Head of caudate nucleus (tissue), 42 donors: Measurements from ENCODE around the gene GNAI3.

ENCODE experiments used
- DNase-seq, 42 donors: peaks; one replicate each; pipeline versions ENCODE4 v3.0.0 to v3.0.0-alpha.2; 2020 to 2021; ENCODE audit warnings: mixed read lengths in 7 of 42
- intact Hi-C: fragments of 100-400 bp; cut with DNase I; formaldehyde crosslinking; loops from one replicate; pipeline ENCODE4 v1.15.0; 2022

The GNAI3 gene

DNA sequence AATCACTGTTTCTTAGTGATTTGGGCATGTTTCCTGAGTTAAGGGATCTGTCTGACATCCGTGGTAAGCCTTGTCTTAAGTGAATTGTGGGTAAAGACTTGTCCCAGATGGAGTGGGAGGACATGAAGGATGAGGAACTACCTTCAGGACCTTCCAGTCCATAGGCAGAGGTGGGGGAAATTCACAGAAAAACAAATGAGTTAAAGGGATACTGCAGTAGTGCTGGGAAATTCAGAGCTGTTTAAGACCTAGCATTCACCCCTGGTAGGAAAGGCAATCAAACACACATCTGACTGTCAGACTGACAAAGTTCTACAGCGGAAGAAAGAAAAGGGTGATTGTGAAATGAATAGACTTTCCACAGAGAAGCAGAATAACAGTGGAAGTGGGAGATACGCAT, 68.0 kb downstream of the GNAI3 start:
- no peak for DNase-seq
- intact Hi-C loops = no loop called here

DNA sequence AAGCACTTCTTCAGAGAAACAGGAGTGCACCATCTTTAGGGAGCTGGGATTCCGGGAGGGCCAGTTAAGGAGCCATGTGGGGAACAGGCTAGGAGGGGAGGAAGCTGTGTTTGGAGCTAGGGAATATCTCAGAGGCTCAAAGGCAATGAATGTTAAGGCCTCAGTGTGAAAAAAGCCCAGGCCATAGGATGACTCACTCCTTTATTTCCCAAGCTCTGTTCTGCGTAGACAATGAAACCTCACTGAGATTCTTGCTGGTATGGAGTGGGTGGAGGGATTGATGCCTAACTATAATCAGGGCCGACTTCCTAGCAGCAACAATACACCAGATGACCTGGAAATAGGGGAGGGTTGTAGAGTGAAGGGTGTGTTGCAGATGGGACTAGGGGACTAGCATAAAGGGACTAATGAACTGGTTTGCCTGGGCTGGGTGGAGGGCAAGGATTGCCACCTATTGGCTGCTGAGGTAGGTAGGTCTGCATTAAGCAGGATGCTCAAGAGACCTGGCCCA, 68.9 kb downstream of the GNAI3 start:
- intact Hi-C loops = no loop called here
- DNase-seq = no peak

DNA sequence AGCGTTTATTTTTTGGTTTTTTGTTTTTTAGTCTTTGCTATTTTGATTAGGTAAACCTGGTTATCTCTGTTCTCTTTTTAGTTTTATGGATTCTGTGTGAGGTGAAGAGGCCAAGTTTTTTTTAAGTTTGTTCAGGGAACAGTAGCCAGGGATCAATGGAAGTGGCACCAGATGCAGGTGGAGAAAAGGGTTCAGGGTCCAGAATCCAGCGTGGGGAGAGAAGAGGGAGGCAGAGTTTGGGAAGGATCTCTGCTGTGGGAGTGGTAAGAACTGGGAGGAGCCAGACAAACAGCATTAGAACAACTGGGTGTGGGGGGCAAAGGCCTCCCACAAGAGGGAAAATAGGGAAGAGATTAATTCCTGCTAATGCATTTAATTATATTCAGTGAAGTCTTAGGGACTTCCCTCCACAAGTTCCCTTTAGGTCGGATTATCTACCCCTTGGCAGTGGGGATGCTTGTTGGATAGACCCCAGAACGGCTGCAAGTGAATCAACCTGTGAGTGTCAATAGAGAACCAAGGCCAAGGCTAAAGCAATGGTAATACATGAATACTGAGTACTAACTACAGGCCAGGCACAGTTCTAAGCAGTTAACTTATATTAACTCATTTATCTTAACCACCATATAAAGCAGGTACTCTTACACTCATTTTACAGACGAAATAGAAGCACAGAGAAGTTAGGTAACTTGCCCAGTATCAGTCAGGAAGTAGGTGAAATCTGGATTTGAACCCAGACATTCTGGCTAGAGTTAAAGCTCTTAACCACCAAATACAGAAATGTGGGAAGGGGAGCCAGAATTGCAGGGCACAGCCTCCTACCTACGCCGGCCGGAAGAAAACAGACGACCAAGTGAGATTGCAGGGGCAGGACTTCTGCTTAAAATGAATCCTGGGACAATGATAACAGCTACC, 70.5 kb downstream of the GNAI3 start:
- intact Hi-C loops = no loop called here
- DNase-seq = no peak

DNA sequence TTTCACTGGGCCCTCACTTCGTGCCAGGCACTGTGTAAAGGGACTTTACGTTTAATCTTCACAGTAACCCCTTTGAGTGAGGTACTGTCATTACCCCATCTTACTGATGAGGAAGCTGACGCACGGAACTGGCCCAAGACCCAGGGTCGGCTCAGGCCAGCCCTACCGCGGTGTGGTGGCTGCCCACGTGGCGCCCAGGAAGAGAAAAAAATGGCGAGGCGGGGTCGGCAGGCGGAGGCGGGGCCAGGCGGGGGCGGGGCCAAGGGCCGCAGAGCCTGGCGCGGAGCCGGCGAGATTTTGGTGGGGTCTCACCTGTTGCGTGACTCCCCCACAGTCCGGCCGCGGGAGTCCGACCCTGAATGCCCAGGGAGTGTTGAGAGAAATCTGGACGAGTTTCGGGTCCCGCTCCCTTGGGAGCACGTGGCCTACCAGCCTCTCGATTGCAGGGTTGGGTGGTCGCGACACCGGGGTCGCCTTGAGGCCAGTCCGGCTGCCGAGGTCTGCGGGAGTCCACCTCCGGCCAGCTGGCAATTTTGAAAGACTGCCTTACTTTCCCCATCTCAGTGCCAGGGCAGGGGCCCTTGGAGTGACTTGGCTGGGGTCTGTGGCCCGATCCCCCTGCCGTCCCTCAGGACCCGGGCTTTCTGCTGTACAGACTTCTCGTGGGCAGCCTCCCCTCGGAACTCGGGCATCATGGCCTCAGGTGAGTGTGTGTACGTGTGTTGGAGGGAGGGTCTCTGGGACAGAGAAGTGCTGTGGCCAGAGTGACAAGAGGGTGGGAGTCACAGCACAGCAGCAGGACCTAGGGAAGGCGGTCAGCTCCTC, 71.4 kb downstream of the GNAI3 start, which contains the start of the genes AMPD2 and GNAT2:
Gene AMPD2 (plus strand): TSS at position 262 of the 825 bp plus-strand sequence. CDS start 1,339 bp downstream, outside the sequence.
Gene GNAT2 (minus strand): TSS at position 41 of the 825 bp plus-strand sequence. CDS start 6,746 bp downstream, outside the sequence.
- intact Hi-C loops = loop anchor here (5.0 kb wide), 1 partner anchor 72 kb away; the partner anchor contains the start of gene GNAI3
- peak in 27 of 42 donors; percentile 48 to 79 (median 62) for DNase-seq

DNA sequence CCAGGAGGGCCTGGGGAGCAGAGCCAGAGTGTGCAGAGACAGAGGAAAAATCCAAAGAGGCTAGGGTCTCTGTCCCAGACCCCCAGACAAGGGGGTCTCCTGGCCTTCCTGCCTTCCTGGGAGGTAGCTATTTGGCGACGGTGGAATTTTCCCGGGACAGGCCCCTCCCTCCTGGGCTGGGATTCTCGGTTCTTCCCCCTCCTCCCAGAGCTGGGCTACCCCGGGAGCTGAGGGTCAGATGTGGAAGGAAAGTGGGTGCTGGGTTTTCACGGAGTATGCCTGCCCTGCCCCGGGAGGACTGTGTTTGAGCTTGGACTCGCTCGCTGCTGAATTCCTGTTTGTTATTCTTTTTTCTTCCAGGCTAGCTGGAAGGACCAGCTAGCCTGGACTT, 72.0 kb downstream of the GNAI3 start:
- peak in 16 of 42 donors; percentile 29 to 71 (median 56) for DNase-seq
- intact Hi-C loops = loop anchor here (5.0 kb wide), 1 partner anchor 73 kb away; the partner anchor contains the start of gene GNAI3

DNA sequence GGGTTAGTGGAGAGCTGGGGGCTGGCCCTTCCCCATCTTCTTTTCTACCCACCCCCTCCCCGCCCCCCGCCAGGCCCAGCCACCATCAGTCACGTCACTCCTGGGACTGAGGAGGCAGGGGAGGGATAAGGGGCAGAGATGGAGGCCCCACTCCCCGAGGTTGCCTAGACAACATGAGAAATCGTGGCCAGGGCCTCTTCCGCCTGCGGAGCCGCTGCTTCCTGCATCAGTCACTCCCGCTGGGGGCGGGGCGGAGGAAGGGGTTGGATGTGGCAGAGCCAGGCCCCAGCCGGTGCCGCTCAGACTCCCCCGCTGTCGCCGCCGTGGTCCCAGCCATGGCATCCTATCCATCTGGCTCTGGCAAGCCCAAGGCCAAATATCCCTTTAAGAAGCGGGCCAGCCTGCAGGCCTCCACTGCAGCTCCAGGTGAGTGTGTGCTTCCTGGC, 72.4 kb downstream of the GNAI3 start:
- peak; percentile 87 to 99 (median 94) for DNase-seq
- intact Hi-C loops = loop anchor here (5.0 kb wide), 1 partner anchor 74 kb away; the partner anchor contains the start of gene GNAI3

DNA sequence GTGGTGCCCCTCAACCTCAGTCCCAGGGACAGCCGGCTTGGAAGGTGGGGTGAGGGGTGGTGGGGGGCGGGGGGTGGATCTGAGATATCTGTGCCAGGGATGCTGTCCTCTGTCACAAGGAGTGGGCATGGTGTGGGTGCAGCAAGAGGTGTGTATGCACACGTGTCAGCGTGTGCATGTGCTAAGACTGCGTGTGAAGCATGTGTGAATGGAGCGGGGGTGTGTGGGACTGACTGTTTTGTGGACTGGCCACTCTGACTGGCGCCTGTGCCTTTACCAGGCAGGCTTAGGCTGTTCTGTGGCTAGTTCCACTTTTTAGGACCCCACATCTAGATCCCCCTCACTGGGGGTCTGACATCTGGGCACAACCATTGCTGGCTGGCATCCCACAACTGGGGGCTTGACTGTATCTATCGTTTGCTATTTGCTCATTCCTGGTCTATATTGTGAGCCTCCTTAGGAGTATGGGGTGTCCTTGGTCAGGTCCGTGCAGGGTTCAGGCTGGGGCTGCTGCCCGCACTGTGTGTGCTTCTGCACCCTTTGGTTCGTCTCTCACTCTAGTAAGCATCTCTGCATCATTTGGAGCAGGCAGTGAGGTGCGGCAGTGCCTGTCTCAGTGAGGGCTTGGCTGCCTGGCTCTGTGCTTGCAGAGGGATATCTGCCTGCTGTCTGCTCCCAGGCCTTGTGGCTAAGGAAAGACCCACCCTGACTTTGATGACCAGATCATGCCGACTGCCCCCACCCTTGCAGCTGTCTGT, 73.1 kb downstream of the GNAI3 start:
- intact Hi-C loops = loop anchor here (5.0 kb wide), 1 partner anchor 74 kb away; the partner anchor contains the start of gene GNAI3
- DNase-seq = peak in 10 of 42 donors; percentile 41 to 76 (median 63)

DNA sequence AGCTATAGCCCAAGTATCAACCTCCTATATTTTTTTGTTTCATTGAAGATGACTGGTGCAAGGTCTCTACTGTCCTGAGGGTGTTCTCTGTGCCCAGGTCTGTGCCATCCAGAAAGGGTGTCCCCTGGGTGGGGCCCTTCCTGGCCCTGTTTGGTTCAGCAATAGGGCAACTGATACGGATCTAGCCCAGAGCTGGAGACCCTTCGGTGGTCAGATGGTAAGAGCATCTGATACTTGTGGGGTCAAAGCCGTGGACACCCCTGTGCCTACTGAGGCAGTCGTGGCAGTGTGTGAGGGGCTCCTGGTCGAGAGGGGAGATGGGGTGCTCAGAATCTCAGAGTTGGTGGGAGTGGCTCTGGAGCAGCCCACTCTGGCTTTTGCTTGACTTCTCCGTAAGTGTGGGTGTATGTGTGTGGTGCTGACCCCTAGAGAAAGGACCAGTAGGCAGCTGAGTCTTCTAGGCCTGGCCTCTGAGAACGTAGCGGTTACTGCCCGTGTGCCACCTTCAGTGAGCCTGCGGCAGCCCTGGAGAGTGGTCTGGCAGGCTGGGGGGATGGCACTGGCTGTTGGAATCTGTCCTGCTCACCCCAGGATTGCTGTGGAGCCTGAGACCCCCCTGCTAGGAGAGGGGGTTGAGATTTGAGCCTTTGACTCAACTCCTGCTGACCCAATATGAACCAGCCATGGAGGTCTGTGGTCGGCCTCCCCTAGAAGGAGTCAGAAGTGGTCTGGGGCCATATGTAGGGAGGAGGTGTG, 73.9 kb downstream of the GNAI3 start:
- intact Hi-C loops = loop anchor here (5.0 kb wide), 1 partner anchor 75 kb away; the partner anchor contains the start of gene GNAI3

DNA sequence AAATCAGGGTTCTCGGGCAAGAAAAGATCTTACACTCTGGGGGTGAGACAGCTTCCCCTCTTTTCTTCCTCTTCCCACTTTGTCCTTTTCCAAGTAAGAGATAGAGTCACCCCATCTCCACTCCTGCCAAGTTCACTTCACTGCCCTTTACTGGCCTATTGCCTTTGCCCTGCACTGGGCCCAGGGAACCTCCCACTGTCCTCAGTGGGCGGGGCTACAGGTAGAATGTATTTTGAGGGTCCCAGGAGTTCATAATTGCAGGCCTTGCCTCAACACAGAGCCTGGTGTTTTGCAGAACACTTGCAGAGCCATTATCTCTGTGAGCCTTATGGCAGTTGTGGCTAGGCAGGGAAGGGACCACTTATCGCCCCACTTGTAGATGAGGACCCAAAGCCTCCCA, 74.5 kb downstream of the GNAI3 start:
- DNase-seq = no peak
- intact Hi-C loops = loop anchor here (5.0 kb wide), 1 partner anchor 76 kb away; the partner anchor contains the start of gene GNAI3

More for the DNA sequence above, 73.9 kb downstream of the GNAI3 start:
- DNase-seq = no peak

DNA sequence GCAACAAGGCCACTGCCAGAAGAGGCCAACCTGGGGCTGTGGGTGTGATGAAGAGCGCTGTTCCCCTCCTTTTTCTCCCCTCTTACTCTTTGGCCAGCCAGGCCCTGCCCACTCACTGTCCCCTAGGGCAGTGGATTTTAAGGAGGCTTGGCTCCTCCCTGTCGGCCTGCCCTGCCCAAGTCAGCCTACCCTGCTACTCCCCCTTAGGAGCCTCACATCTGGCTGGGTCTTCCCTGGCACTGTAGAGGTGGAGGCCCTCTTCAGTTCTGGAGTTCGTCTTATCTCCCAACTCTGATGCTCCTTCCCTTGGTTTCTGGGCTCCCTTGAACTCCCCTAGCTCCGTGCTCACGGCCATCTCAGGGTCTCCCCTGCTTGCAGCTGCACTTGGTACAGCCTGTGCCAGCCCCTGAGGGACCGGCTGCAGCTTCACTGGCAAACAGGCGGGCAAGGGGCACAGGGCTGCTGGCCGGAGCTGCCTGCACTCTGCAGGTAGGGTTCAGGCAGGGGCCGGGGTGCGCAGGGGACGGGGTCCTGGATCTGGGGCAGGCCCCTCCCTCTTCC, 75.3 kb downstream of the GNAI3 start:
- DNase-seq = peak in 16 of 42 donors; percentile 35 to 78 (median 56)
- intact Hi-C loops = loop anchor here (5.0 kb wide), 1 partner anchor 76 kb away; the partner anchor contains the start of gene GNAI3

DNA sequence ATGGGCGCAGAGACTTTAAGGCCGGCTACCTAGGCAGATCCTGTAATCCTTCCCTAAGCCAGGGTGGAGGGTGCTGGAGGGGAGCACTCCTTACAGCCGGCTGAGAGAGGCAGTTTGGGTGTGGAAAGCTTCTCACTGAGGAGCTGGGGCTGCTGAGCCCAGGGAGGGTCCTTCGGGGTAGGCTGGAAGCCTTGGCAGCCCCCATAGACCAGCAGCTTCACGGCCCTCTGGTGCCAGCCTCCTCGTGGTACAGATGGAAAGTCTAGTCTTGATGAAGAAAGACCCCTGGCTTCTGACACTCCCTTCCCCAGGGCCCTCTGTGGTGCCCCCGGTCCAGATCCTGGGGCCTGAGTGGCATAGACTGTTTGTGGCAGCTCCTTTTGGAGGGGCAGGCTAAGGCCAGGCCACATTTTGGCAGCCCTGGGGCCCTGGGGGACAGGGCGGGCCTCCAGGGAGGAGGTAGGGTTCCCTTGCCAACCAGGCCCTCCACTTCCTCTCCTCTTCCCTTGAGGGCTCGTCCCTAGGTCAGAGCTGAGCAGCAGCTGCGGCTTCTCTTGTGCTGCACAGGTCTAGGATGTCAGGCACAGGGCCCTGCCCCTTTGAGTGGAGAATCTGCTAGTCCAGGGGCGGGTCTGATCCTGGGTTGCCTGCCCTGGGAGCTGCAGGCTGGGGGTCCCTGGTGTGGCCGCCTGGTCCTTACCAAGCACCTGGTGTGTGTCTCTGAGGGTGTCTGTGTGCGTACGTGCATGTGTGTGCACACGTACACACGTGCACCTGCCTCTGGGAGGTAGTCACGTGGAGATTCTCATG, 76.0 kb downstream of the GNAI3 start:
- DNase-seq = peak in 1 of 42 donors; percentile 35
- intact Hi-C loops = loop anchor here (5.0 kb wide), 1 partner anchor 77 kb away; the partner anchor contains the start of gene GNAI3

DNA sequence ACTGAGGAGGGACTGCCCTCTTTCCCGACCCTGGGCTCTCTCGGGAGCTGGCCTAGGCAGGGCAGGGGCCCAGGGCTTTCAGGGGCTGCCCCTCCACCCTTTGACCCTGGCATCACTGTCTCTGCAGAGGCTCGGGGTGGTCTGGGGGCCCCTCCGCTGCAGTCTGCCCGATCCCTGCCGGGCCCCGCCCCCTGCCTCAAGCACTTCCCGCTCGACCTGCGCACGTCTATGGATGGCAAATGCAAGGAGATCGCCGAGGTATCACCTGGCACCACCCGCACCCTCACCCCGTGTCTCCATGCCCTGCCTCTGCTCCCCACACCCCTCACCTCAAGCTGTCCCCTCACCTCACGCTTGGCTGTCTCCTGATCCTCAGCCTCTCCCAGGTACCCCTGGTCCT, 76.8 kb downstream of the GNAI3 start:
- peak in 1 of 42 donors; percentile 34 for DNase-seq
- intact Hi-C loops = no loop called here

DNA sequence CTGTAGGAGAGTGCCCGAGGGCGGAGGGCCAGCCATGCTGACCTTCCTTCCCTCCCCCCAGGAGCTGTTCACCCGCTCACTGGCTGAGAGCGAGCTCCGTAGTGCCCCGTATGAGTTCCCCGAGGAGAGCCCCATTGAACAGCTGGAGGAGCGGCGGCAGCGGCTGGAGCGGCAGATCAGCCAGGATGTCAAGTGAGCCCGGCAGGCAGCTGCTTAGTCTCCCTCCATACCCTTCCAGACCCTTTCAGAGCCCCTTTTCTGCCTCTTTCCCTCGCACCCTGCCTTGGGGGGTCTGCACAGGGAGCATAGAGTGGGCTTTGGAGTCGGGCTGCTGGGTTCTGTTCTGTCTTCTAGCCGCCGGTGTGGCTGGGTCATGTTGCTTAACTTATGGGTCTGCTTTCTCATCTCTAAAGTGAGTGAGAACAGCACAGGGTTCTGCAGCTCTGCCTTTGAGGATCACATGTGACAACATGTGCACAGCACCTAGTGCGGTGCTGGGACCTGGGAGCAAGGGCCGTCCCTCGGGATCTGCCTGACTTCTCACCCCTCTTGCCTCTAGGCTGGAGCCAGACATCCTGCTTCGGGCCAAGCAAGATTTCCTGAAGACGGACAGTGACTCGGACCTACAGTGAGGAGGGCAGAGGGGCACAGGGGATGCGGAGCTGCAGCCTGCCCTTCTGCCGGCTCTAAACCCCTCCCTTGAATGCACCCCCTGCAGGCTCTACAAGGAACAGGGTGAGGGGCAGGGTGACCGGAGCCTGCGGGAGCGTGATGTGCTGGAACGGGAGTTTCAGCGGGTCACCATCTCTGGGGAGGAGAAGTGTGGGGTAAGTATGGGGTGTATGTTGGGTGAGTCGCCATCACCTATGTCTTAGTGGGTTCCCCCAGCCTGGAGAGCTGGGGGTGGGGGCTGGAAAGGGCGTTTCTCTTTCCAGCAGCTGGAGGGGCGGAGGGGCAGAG, 77.5 kb downstream of the GNAI3 start:
- DNase-seq = peak in 3 of 42 donors; percentile 38 to 58 (median 57)
- intact Hi-C loops = no loop called here

DNA sequence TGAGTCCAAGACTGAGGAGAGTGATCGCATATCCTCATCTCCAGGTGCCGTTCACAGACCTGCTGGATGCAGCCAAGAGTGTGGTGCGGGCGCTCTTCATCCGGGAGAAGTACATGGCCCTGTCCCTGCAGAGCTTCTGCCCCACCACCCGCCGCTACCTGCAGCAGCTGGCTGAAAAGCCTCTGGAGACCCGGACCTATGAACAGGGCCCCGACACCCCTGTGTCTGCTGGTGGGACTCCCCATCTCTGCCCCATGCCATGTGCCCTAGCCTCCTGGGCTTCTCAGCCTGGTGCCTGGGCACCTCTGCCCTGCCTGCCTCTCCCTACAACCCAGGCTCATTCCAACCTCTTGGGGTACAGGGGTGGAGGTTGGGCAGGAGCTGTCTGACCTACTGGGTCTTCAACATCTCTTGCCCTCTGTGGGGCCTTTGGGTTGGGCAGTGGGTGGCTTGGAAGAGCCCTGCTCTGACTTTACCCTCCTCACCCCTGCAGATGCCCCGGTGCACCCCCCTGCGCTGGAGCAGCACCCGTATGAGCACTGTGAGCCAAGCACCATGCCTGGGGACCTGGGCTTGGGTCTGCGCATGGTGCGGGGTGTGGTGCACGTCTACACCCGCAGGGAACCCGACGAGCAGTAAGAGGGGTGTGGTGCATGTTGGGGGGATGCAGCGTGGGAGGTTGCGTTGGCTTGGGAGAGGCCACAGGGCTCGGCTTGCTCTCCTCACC, 78.4 kb downstream of the GNAI3 start:
- intact Hi-C loops = no loop called here
- peak in 1 of 42 donors; percentile 33 for DNase-seq
